GM18858 (cell line): Measurements from ENCODE around the gene SIDT1.
A peak's percentile ranks its signal among the peaks of the same experiment; 100 is the strongest.

Source experiments
- ATAC-seq: cut with Tn5 transposase; IDR thresholded peaks from one replicate; pipeline ENCODE4 v1.9.1; 2021; ENCODE audit not compliant: unreplicated experiment

Gene SIDT1

DNA sequence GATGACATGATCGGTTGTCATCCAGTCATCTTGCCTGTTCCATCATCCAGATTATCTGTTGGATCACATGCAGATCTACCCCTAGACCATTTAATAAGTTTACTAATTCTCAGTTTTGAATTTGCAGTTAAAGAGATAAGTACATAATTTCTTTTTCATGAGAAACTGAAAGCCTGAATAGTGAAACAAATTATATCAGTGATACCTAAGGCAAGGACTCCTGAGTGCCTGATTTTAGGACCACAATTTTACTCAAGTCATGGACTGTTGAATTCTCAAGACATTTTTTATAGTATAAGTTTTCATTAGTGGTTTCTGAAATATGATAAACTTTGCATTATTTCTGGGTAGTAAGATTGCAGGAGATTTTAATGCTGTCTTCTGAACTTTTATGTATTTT is 13.2 kb downstream of the SIDT1 start:
- ATAC-seq = no peak

- ATAC-seq = peak; percentile 86
Observed at GRCh38 chr3:113546414-113546893, 14.1 kb downstream of the SIDT1 start.

DNA sequence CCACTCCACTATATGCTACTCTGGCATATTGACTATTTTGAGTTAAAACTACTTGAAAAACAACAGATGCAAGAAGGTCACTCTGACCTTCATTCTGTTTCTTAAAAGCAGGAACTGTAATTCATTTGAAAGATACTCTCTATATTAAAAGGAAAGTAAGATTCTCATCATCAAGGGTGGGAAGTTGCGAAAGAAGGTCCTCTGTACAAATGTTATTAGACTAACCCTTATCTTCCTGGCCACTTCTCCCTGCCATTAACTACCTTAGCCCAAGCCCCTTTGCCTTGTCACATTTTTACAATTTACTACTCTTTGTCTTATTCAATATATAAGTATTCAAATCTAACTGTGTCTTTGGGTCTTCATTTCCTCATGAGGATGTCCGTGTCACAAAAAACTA is 16.1 kb downstream of the SIDT1 start:
- no peak for ATAC-seq

GRCh38 chr3:113551820-113552219 is 19.5 kb downstream of the SIDT1 start:
- no peak for ATAC-seq

DNA sequence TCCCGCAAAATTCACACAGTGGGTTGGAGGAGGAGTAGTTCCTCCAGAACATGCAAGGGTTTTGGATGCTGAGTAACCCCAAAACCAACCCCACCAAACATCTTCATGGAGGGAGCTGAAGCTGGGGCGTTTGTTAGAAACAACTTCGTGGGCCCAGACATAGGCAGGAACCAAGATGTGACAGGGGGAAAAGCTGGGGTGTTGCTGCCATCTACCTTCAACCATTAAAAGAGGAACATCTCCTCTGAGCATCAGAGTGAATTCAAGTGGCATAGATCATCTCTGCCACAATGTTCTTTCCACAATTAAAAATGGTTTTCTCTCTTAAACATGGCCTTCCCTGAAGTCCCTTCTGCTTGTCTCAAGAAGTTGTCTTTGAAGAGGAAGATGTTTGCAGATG is 20.5 kb downstream of the SIDT1 start:
- ATAC-seq = peak; percentile 44

GRCh38 chr3:113555138-113555537 is 22.8 kb downstream of the SIDT1 start:
- ATAC-seq = no peak

DNA sequence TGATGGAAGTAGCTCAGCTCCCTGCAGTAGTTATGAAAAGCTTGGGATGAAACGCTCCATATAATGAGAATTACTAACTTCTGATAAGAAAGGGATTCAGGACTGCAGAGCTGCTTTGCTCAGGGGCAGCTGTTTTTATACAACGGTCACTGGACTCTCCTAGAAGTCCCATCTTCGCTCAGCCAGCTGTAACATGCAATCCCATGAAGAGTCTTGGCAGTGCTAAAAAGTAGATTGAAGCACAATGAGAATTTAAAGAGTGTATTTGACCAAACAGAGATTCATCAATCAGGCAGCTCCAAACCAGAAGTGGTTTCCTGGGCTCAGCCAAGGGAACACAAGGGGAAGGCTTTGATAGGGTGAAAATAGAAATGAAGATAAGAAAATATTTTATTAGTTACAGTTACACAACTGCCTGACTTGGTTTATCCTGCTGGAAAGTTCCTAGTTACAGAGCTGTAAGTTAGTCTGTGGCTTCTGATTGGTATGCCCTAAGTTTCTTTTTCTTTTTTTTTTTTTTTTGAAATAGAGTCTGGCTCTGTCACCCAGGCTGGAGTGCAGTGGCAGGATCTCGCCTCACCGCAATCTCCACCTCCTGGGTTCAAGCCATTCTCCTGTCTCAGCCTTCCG is 24.1 kb downstream of the SIDT1 start:
- no peak for ATAC-seq

GRCh38 chr3:113556946-113557335 is 24.6 kb downstream of the SIDT1 start:
- ATAC-seq = no peak

DNA sequence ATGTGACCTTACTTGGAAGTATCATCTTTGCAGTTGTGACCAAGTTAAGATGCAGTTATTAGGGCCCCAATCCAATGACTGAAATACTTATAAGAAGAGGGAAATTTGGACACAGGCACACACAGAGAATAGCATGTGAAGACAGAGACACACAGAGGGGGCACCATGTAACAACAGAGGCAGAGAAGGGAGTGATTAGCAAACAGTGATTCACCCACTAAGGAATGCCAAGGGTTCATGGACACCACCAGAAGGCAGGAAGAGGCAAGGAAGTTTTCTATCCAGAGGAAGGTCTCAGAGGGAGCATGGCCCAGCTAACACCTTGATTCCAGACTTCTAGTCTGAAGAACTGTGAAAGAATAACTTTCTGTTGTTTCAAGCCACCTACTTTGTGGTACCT is 25.0 kb downstream of the SIDT1 start:
- ATAC-seq = no peak

DNA sequence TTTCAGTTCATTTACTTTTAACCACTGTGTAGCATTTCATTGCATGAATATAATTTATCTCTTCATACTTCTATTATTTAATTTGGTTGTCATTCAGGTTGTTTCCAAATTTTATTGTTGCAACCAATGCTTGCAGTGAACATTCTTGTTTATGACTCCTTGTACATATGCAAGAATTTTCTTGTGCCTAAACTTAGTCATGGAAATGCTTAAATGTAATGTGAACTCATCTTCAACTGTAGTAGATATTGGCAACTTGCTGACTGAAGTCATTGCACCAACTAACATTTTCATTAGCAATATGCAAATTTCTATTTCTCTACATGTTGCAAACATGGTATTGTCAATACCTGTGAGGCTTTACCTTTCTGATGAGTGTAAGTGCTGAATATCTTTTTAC is 26.7 kb downstream of the SIDT1 start:
- ATAC-seq = no peak

- ATAC-seq = no peak
Observed at GRCh38 chr3:113560271-113560670, 27.9 kb downstream of the SIDT1 start.

GRCh38 chr3:113560831-113561623 is 28.7 kb downstream of the SIDT1 start:
- ATAC-seq = no peak

GRCh38 chr3:113565555-113565954 is 33.2 kb downstream of the SIDT1 start:
- ATAC-seq = no peak

DNA sequence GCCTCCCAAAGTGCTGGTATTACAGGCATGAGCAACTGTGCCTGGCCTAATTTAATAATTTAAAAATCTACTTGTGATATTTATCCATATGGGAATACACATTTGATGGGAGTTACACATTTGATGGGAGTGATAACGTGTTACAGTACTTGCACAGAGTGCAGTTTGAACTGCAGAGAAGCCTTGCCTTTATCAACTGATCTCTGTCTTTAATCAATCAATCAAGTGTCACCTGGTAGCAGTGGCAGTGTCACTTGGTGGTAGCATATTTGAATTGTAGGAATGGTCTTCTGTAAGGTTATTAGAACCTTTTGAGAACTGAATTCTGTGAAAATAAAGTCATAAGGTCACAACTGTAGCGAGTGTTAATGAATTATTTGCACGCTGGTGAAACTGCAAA is 37.8 kb downstream of the SIDT1 start:
- no peak for ATAC-seq

GRCh38 chr3:113571360-113571759 is 39.0 kb downstream of the SIDT1 start:
- no peak for ATAC-seq

DNA sequence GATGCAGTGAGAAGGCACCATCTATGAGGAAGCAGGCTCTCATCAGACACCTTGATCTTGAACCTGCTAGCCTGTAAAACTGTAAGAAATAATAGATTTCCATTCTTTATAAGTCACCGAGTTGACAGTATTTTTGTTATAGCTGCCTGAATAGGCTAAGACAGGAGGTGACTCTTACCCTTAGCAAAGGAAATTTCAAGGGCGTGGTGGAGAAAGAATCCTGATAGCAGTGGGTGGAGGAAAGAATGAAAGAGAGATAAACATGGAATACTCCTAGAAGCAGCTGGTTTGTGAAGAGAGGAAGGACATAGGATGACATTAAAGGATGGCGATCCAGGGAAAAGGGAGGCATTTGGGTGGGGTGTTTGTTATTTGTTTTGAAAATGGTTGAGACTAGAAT is 41.4 kb downstream of the SIDT1 start:
- no peak for ATAC-seq

DNA sequence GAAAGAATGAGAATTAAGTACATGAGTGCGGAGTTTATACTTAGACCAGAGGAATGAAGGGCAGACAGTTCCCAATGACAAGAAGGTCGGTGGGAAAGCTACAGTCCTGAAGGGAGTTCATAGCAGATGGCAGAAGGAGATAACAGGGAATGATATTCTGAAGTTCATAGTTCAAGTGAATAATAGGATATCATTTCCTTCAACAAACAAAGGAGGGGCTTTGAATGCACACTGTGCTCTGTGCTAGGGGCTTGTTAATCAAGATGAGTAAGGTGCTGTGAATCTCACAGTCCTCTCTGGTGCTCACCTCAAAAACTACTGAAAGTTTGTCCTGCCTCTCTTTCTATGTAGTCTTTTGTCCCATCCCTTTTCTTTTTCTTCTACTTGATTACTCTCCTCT is 41.9 kb downstream of the SIDT1 start:
- no peak for ATAC-seq

DNA sequence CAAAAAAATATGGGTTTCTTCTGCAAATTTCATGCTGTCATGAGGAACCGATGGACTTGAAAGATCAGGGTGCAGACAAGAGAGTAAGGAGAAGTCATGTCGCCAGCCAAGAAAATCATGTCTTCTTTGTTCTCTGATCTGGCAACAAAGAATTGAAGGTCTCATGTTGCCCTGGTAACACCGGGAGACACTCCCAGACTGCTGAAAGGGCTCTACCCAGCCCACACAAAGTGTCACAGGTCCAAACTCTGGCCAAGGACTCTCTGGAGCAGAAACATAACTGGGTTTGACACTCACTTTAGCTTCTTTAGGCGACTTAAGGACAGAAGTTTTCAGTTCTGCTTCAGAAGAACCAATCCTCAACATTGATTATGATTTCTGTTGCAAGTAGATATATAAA is 42.9 kb downstream of the SIDT1 start:
- no peak for ATAC-seq

GRCh38 chr3:113585228-113585627 is 52.9 kb downstream of the SIDT1 start:
- no peak for ATAC-seq

DNA sequence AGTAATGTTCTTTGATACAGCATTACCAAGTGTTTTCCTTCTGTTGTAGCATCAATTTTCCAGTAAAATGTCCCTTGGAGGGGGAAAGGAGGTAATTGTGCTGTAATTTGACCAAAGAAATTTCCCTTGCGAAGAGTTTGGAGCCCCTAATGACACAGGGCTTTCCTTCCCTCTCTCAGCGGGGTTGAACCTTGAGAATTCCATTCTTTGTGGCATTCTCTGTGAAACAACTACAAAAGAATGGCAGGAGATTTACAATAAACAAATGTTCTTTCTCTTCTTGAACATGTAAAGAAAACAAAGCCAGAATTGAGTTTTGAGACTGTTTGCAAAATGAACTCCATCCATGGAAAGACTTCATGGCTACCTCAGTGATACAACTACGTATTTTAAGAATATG is 53.4 kb downstream of the SIDT1 start:
- ATAC-seq = no peak

GRCh38 chr3:113588806-113589205 is 56.5 kb downstream of the SIDT1 start:
- no peak for ATAC-seq

DNA sequence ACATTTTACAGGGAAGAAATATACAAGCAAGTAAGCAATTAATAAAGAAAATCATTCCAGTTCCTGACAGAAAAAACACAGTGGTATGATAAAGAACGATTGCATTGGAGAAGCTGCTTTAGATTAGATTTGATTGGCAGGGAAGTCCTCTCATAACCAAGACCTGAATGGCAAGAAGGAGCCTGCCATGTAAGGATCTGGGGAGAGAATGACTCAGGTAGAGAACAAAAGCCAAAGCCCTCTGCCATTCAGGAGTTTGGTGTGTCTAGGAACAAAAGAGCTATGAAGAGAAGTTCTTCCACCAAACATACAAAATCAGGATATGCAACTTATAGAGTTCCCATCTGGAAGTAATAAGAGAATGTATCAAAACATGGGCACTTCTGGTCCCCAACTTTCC is 57.6 kb downstream of the SIDT1 start:
- no peak for ATAC-seq

GRCh38 chr3:113590983-113591382 is 58.6 kb downstream of the SIDT1 start:
- ATAC-seq = no peak
